IPS DF 6.9 (cell line): ENCODE measurements around the gene CLRN2.

Experiments
- DNase-seq: peaks from one replicate; pipeline ENCODE4 v3.0.0-alpha.2; 2013; ENCODE audit warnings: low read depth, low spot score
- H3K27ac ChIP-seq: one replicate; pipeline ENCODE4 v1.5.1; 2013; ENCODE audit warnings: low read length, control low read depth
- H3K27me3 ChIP-seq: 2 replicates; pipeline ENCODE4 v1.6.1; 2013; ENCODE audit warnings: mild to moderate bottlenecking, low read length; ENCODE audit not compliant: control insufficient read depth, insufficient read depth
- H3K36me3 ChIP-seq: 2 replicates; pipeline ENCODE4 v1.6.1; 2013; ENCODE audit warnings: low read length; ENCODE audit not compliant: control insufficient read depth, insufficient read depth
- H3K4me1 ChIP-seq: 2 replicates; pipeline ENCODE4 v1.6.1; 2013; ENCODE audit warnings: low read length; ENCODE audit not compliant: control insufficient read depth, insufficient read depth
- H3K4me3 ChIP-seq: 2 replicates; pipeline ENCODE4 v1.5.1; 2013; ENCODE audit warnings: mild to moderate bottlenecking, low read length
- H3K9me3 ChIP-seq: 2 replicates; pipeline ENCODE4 v1.6.1; 2013; ENCODE audit warnings: low read length, inconsistent platforms; ENCODE audit not compliant: control insufficient read depth, insufficient read depth
- WGBS: extraction: QIAGEN DNeasy Blood & Tissue Kit; methylation state at CpG from one replicate; pipeline ENCODE4 v1.1.7; 2013; ENCODE audit warnings: mixed read lengths, missing lambda C conversion rate; ENCODE audit not compliant: insufficient read length, insufficient coverage; 5-methylcytosine and 5-hydroxymethylcytosine counted together

The CLRN2 gene

GRCh38 chr4:17489721-17490120 lies 25.2 kb upstream of the CLRN2 start:
- no peak for DNase-seq
- H3K36me3 ChIP-seq, result peaks cover 8% of the 10 kb centered on the region; the same call in 1 of the 2 replicates
- H3K4me3 ChIP-seq, result no peak overlapping the region
- no CpG with 5 or more reads among the region's 8 CpGs for WGBS
- no peak overlapping the region for H3K27ac ChIP-seq
- H3K9me3 ChIP-seq, result no peaks in the 10 kb centered on the region
- H3K4me1 ChIP-seq, result no peaks in the 10 kb centered on the region
- H3K27me3 ChIP-seq, result no peaks in the 10 kb centered on the region

GRCh38 chr4:17490575-17491059 lies 24.3 kb upstream of the CLRN2 start:
- Histone ChIP-seq H3K27ac (no peak overlapping the region), H3K36me3 (peaks cover 8% of the 10 kb centered on the region; the same call in 1 of the 2 replicates), H3K9me3 (no peaks in the 10 kb centered on the region), H3K4me1 (no peaks in the 10 kb centered on the region), H3K27me3 (no peaks in the 10 kb centered on the region), H3K4me3 (no peak overlapping the region)
- no CpG with 5 or more reads among the region's 6 CpGs for WGBS
- DNase-seq, result no peak

GRCh38 chr4:17491196-17491595 lies 23.8 kb upstream of the CLRN2 start:
- DNase-seq, result no peak
- Histone ChIP-seq H3K4me3 (no peak overlapping the region), H3K36me3 (peaks cover 8% of the 10 kb centered on the region; the same call in 1 of the 2 replicates), H3K27ac (no peak overlapping the region), H3K9me3 (no peaks in the 10 kb centered on the region), H3K27me3 (no peaks in the 10 kb centered on the region), H3K4me1 (no peaks in the 10 kb centered on the region)
- no CpG with 5 or more reads among the region's 3 CpGs for WGBS

GRCh38 chr4:17492058-17492741 lies 22.8 kb upstream of the CLRN2 start:
- WGBS, result no CpG with 5 or more reads among the region's 15 CpGs
- no peak overlapping the region for H3K4me3 ChIP-seq
- no peaks in the 10 kb centered on the region for H3K9me3 ChIP-seq
- H3K27ac ChIP-seq, result no peak overlapping the region
- no peaks in the 10 kb centered on the region for H3K27me3 ChIP-seq
- H3K4me1 ChIP-seq, result no peaks in the 10 kb centered on the region
- DNase-seq, result no peak
- peaks cover 8% of the 10 kb centered on the region; the same call in 1 of the 2 replicates for H3K36me3 ChIP-seq

- no peak for DNase-seq
- Histone ChIP-seq H3K4me3 (no peak overlapping the region), H3K4me1 (no peaks in the 10 kb centered on the region), H3K36me3 (peaks cover 8% of the 10 kb centered on the region; the same call in 1 of the 2 replicates), H3K9me3 (no peaks in the 10 kb centered on the region), H3K27me3 (no peaks in the 10 kb centered on the region), H3K27ac (no peak overlapping the region)
- WGBS, result no CpG with 5 or more reads among the region's 2 CpGs
These were observed 22.1 kb upstream of the CLRN2 start for GRCh38 chr4:17492876-17493275.

- no peak overlapping the region for H3K27ac ChIP-seq
- no CpG with 5 or more reads among the region's 4 CpGs for WGBS
These were observed 21.3 kb upstream of the CLRN2 start for GRCh38 chr4:17493619-17494018.

GRCh38 chr4:17494258-17495190 lies 20.4 kb upstream of the CLRN2 start:
- H3K36me3 ChIP-seq, result peaks cover 4% of the 10 kb centered on the region; the same call in 1 of the 2 replicates
- H3K27ac ChIP-seq, result no peak overlapping the region
- H3K4me1 ChIP-seq, result no peaks in the 10 kb centered on the region
- no peak overlapping the region for H3K4me3 ChIP-seq
- DNase-seq, result no peak
- WGBS, result no CpG with 5 or more reads among the region's 10 CpGs
- no peaks in the 10 kb centered on the region for H3K9me3 ChIP-seq
- H3K27me3 ChIP-seq, result no peaks in the 10 kb centered on the region

More at GRCh38 chr4:17493619-17494018, 21.3 kb upstream of the CLRN2 start:
- Histone ChIP-seq H3K4me3 (no peak overlapping the region), H3K4me1 (no peaks in the 10 kb centered on the region), H3K27me3 (no peaks in the 10 kb centered on the region), H3K9me3 (no peaks in the 10 kb centered on the region), H3K36me3 (peaks cover 8% of the 10 kb centered on the region; the same call in 1 of the 2 replicates)
- DNase-seq, result no peak

- Histone ChIP-seq H3K4me3 (no peak overlapping the region), H3K9me3 (no peaks in the 10 kb centered on the region), H3K36me3 (no peaks in the 10 kb centered on the region; the same call in 1 of the 2 replicates), H3K27me3 (no peaks in the 10 kb centered on the region), H3K4me1 (no peaks in the 10 kb centered on the region), H3K27ac (no peak overlapping the region)
- DNase-seq, result no peak
- WGBS, result no CpG with 5 or more reads among the region's 7 CpGs
These were observed 17.0 kb upstream of the CLRN2 start for GRCh38 chr4:17497890-17498523.

GRCh38 chr4:17500574-17500973 lies 14.4 kb upstream of the CLRN2 start:
- H3K4me3 ChIP-seq, result no peak overlapping the region
- H3K36me3 ChIP-seq, result no peaks in the 10 kb centered on the region; the same call in 1 of the 2 replicates
- no peaks in the 10 kb centered on the region for H3K4me1 ChIP-seq
- DNase-seq, result no peak
- no peaks in the 10 kb centered on the region for H3K27me3 ChIP-seq
- no peak overlapping the region for H3K27ac ChIP-seq
- no peaks in the 10 kb centered on the region for H3K9me3 ChIP-seq

GRCh38 chr4:17502756-17503155 lies 12.2 kb upstream of the CLRN2 start:
- Histone ChIP-seq H3K27ac (no peak overlapping the region), H3K36me3 (no peaks in the 10 kb centered on the region; the same call in 1 of the 2 replicates), H3K27me3 (no peaks in the 10 kb centered on the region; the same call in 1 of the 2 replicates), H3K4me3 (no peak overlapping the region), H3K9me3 (no peaks in the 10 kb centered on the region), H3K4me1 (no peaks in the 10 kb centered on the region)
- no CpG with 5 or more reads among the region's 3 CpGs for WGBS
- DNase-seq, result no peak
